Measurements from ENCODE around the gene RAD51B.
"Not testable (repeated sequence)": the region's sequence is repeated elsewhere in the genome, so short reads cannot be mapped to it uniquely, and the experiment has no call there.

Gene RAD51B

DNA sequence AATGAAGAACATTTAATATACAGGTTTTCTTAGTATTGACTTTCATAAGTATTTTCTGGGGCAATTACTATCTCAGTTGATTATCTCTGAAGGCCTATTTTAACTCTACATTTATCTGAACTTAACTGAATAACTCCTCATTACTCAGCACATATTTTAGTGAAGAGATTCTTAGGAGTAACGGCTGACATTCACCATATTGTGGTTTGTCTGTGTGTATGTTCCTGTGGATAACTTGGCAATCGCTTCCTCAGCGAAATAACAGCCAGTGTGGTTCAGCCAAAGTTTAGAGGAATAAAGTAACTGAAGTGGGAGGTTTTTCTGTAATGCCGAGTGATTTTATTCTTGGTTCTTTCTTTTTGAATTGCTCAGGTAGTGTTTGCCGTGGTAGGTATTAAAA, 168.0 kb downstream of the RAD51B start:
- Mint-ChIP-seq H3K4me1 (ENCODE audit: low read depth) (no peaks in the 10 kb centered on the region), H3K27ac (no peak overlapping the region), H3K4me3 (no peak overlapping the region), H3K27me3 (no peaks in the 10 kb centered on the region), H3K9me3 (no peaks in the 10 kb centered on the region), H3K36me3 (ENCODE audit: low read depth) (no peaks in the 10 kb centered on the region)

DNA sequence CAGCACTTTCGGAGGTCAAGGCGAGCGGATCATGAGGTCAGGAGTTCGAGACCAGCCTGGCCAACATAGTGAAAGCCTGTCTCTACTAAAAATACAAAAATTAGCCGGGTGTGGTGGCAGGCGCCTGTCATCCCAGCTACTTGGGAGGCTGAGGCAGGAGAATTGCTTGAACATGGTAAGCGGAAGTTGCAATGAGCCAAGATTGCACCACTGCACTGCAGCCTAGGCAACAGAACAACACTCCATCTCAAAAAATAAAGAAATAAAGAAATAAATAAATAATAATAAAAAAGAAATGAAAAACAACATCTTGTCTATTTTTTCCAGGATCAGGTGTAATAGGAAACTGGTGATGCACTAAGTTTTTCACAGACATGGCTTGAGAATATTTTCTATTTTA, 168.6 kb downstream of the RAD51B start:
- H3K4me3 Mint-ChIP-seq; H3K36me3 Mint-ChIP-seq (ENCODE audit: low read depth); H3K27ac Mint-ChIP-seq; H3K9me3 Mint-ChIP-seq; H3K27me3 Mint-ChIP-seq; H3K4me1 Mint-ChIP-seq (ENCODE audit: low read depth): not testable (repeated sequence)

DNA sequence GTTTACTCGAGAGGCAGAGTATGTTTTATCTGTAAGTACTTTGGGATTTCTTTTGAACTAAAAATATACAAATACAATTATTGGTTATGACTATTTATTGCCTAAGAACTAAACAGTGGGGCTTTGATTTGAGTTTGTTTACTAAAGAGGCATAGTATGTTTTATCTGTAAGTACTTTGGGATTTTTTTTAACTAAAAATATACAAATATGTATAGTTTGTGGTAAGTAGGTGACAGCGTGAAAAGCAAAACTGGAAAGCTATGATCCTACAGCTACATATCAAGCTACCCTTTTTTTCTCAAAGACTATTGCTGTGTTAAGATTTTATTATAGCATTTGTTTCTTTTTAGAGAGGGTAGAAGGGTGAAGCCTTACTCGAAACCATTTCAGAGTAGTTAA, 171.0 kb downstream of the RAD51B start:
- no peaks in the 10 kb centered on the region for H3K9me3 Mint-ChIP-seq
- H3K27me3 Mint-ChIP-seq, result no peaks in the 10 kb centered on the region
- H3K4me3 Mint-ChIP-seq, result no peak overlapping the region

DNA sequence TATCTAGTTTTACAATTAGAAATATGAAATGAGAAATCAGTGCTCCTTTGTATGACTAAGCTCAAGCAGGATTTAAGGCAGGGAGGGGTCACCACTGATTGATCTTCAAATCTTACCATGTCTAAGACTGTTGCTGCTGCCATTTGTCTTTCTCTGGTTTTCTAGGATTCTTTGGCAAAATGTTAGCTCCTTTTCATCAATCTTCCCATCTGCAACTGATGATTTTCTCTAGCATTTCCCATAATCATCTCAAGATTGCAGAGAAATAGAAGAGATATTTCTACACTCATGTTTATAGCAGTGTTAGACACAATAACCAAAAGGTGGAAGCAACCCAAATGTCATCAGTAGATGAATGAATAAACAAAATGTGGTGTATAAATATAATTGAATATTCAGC, 175.0 kb downstream of the RAD51B start:
- no peaks in the 10 kb centered on the region for H3K4me1 Mint-ChIP-seq (ENCODE audit: low read depth)
- no peaks in the 10 kb centered on the region for H3K9me3 Mint-ChIP-seq
- no peaks in the 10 kb centered on the region for H3K27me3 Mint-ChIP-seq
- no peak overlapping the region for H3K4me3 Mint-ChIP-seq
- H3K27ac Mint-ChIP-seq, result no peak overlapping the region
- no peaks in the 10 kb centered on the region for H3K36me3 Mint-ChIP-seq (ENCODE audit: low read depth)

More for the DNA sequence above, 171.0 kb downstream of the RAD51B start:
- H3K4me1 Mint-ChIP-seq (ENCODE audit: low read depth), result no peaks in the 10 kb centered on the region
- H3K27ac Mint-ChIP-seq, result no peak overlapping the region
- no peaks in the 10 kb centered on the region for H3K36me3 Mint-ChIP-seq (ENCODE audit: low read depth)

DNA sequence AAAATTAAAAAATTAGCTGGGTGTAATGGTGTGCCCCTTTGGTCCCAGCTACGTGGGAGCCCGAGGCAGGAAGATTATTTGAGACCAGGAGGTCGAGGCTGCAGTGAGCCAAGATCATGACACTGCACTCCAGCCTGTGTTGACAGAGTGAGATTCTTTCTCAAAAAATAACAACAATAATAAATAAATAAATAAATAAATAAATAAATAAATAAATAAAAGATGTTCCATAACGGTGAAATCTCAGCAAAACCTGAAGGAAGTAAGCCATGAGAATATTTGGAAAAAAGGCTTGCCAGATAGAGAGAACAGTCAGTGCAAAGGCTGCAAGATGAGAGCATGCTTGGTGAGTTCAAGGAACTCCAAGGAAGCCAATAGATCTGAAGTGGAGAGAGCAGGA, 176.7 kb downstream of the RAD51B start:
- H3K9me3 Mint-ChIP-seq, result no peaks in the 10 kb centered on the region
- no peaks in the 10 kb centered on the region for H3K4me1 Mint-ChIP-seq (ENCODE audit: low read depth)
- H3K27ac Mint-ChIP-seq, result no peak overlapping the region
- no peaks in the 10 kb centered on the region for H3K27me3 Mint-ChIP-seq
- H3K4me3 Mint-ChIP-seq, result no peak overlapping the region
- H3K36me3 Mint-ChIP-seq (ENCODE audit: low read depth), result no peaks in the 10 kb centered on the region

DNA sequence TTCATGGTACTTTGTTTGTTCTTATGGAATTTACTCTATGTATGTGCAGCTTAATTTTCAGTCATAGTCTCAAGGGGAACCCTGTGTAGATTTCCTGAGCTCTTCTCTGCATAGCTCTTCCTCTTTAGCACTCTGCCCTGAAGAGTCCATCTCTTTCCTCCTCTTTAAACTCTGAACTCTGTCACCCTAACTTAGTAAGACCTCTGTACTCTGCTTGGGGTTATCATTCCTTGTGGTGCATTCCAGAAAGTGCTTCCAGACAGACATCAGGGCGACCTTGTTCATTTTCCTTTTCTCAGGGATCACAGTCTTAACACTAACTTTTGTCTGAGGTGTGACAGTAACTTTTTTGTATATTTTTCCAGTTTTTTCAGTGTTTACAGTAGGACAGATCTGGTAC, 179.3 kb downstream of the RAD51B start:
- H3K36me3 Mint-ChIP-seq (ENCODE audit: low read depth), result peaks cover 9% of the 10 kb centered on the region
- H3K9me3 Mint-ChIP-seq, result peaks cover 7% of the 10 kb centered on the region
- no peaks in the 10 kb centered on the region for H3K27me3 Mint-ChIP-seq
- H3K27ac Mint-ChIP-seq, result no peak overlapping the region
- no peak overlapping the region for H3K4me3 Mint-ChIP-seq
- no peaks in the 10 kb centered on the region for H3K4me1 Mint-ChIP-seq (ENCODE audit: low read depth)

DNA sequence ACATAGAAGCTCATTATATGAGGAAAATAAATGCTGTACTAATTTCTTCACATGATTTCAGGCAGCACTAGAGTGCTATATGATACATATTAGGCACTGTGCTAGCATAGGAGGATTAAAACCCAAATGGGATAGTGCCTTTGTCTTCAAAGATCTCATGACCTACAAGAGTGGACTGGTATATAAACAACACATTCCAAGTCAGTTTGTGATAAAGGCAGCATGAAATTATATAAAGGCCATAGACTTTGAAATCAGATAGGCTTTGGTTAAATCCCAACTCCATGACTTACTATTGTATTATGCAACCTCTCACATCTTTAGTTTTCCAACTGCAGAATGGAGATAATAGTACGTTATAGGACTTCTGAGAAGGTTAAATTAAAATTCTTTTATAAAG, 179.7 kb downstream of the RAD51B start:
- Mint-ChIP-seq H3K27me3 (no peaks in the 10 kb centered on the region), H3K9me3 (peaks cover 7% of the 10 kb centered on the region), H3K4me1 (ENCODE audit: low read depth) (no peaks in the 10 kb centered on the region), H3K27ac (no peak overlapping the region), H3K4me3 (no peak overlapping the region), H3K36me3 (ENCODE audit: low read depth) (peaks cover 9% of the 10 kb centered on the region)

DNA sequence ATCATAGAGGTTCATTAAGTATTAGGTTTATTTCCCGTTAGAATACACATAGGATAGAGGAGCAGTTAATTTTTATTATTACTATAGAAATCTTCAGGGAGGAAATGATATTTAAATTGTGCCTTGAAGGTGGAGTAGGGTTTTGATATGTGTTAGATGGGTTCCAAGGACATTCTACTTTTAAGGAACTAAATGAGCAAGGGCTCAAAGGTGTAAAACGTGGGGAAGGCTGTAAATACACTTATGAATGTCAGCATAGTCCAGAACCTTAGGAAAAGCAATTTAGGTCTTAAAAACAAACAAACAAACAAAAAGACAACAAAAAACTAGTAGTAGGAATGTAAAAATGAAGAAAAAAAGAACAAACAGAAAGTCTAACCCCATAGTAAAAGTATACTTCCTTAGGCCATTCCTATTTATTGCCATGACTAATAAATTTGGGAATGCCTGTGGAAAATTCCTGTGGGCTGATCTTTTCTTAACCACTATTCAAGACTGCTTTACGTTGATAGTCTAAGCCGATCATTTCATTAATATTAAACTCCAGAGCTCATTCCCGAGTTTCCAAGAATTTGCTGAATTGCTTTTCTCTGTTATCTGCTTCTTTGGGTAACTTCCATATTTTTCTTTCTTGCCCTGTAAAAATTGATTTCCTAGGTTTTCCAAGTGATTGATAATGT, 180.3 kb downstream of the RAD51B start:
- Mint-ChIP-seq H3K27ac (no peak overlapping the region), H3K4me3 (no peak overlapping the region), H3K36me3 (ENCODE audit: low read depth) (peaks cover 9% of the 10 kb centered on the region), H3K9me3 (peaks cover 7% of the 10 kb centered on the region), H3K4me1 (ENCODE audit: low read depth) (no peaks in the 10 kb centered on the region), H3K27me3 (no peaks in the 10 kb centered on the region)

DNA sequence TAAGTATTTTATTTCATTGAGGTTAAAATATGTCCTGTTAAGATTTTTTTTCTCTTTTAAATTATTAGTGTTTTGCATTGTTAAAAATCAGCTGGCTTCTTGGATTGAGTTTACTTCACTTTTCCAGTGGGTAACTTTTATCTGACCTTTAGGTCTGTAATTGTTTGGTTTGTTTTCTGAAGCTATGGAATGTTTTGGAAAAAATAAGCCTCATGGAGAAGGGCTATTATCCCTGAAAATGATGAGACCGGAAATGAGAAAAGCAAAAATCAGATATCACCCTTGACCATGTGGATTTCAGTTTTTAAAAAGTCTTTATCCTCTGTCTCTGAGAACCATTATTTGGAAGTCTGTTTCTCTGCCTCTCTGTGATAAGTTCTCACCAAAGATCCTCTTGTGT, 180.9 kb downstream of the RAD51B start:
- H3K36me3 Mint-ChIP-seq (ENCODE audit: low read depth), result peaks cover 9% of the 10 kb centered on the region
- H3K4me1 Mint-ChIP-seq (ENCODE audit: low read depth), result no peaks in the 10 kb centered on the region
- H3K9me3 Mint-ChIP-seq, result peaks cover 7% of the 10 kb centered on the region
- no peak overlapping the region for H3K4me3 Mint-ChIP-seq
- no peak overlapping the region for H3K27ac Mint-ChIP-seq
- H3K27me3 Mint-ChIP-seq, result no peaks in the 10 kb centered on the region

DNA sequence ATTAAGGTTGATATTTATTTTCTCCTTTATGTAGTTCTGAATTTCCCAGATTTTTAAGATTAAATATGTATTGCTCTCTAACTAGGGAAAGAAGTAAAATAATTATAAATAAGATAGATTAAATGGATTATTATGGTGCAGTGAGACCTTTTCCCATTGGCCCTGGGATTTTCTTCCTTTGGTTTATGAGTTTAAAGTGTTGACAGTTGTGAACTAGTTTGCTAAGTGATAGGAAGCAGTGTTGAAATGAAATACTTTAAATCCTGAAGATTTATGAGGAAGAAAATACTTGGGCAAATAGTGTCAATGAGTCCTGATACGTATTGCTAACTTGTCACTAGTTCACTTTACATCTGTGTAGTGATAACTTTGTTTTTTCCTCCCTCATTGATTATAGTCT, 188.9 kb downstream of the RAD51B start:
- Mint-ChIP-seq H3K4me1 (ENCODE audit: low read depth) (no peaks in the 10 kb centered on the region), H3K9me3 (no peaks in the 10 kb centered on the region), H3K36me3 (ENCODE audit: low read depth) (no peaks in the 10 kb centered on the region), H3K27ac (no peak overlapping the region), H3K27me3 (no peaks in the 10 kb centered on the region), H3K4me3 (no peak overlapping the region)

DNA sequence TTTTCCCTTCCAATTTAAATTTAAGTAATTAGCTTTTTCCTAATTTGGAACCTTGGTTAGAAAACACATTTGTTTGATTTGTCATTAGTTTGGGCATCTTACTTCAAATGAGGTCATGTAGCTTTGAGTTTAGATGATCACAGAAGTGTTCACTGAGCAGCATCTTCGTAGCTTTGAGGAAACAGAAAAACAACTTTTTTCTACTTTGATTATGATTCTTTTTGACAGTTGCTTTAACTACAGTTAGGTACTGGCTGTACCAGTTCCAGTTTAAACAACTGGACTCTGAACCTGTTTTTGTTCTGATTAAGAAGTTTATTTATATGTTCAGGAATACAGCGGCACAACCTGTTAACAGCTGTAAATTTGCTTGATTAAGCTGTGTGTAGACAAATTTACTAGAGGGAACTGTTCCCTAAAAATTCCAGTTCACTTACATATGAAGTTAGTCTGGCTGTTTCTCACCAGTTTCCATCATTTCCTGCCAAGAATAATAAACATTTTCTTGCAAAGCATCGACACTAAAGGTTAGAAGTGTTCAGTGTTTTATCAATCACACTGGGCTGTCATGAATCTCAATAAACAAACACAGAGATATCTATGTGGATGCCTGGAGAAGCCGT, 191.9 kb downstream of the RAD51B start:
- H3K9me3 Mint-ChIP-seq, result no peaks in the 10 kb centered on the region
- no peaks in the 10 kb centered on the region for H3K36me3 Mint-ChIP-seq (ENCODE audit: low read depth)
- H3K4me3 Mint-ChIP-seq, result no peak overlapping the region
- H3K4me1 Mint-ChIP-seq (ENCODE audit: low read depth), result no peaks in the 10 kb centered on the region
- H3K27ac Mint-ChIP-seq, result no peak overlapping the region
- H3K27me3 Mint-ChIP-seq, result no peaks in the 10 kb centered on the region

DNA sequence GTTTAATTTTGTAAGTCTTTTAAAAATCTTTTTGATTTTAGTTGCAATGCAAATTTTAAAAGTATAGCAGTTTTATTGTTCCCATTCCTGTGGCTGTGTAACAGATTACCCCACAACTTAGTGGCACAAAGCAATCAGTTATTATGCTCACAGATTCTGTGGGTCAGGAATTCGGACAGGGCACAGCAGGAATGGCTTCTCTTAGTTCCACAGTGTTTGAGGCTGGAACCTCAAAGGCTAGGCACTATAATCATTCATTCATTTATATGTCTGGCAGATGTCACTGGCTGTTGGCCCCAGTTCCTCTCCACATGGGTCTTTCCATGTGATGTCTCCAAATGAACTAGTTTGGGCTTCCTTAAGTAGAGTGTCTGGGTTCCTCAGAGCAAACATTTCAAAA, 193.3 kb downstream of the RAD51B start:
- H3K27me3 Mint-ChIP-seq, result no peaks in the 10 kb centered on the region
- no peak overlapping the region for H3K4me3 Mint-ChIP-seq
- no peaks in the 10 kb centered on the region for H3K4me1 Mint-ChIP-seq (ENCODE audit: low read depth)
- no peaks in the 10 kb centered on the region for H3K36me3 Mint-ChIP-seq (ENCODE audit: low read depth)
- H3K9me3 Mint-ChIP-seq, result no peaks in the 10 kb centered on the region
- no peak overlapping the region for H3K27ac Mint-ChIP-seq

DNA sequence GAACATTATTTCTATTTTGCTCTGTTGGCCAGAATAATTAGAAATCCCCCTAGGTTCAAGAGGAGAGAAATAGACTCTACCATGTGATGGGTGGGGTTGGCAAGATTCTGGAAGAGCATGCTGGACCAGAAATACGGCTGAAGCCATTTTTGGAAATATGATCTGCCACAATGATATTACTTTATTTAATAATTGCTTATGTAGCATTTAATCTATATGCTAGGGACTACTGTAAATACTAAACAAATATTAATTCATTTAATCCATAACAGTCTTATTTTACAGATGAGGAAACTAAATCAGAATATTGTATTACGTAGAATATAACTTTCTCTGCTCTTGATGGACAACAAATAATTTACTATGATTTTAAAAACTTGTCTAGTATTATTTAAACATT, 193.7 kb downstream of the RAD51B start:
- H3K36me3 Mint-ChIP-seq (ENCODE audit: low read depth), result no peaks in the 10 kb centered on the region
- no peak overlapping the region for H3K4me3 Mint-ChIP-seq
- no peaks in the 10 kb centered on the region for H3K9me3 Mint-ChIP-seq
- H3K27ac Mint-ChIP-seq, result no peak overlapping the region
- no peaks in the 10 kb centered on the region for H3K4me1 Mint-ChIP-seq (ENCODE audit: low read depth)
- no peaks in the 10 kb centered on the region for H3K27me3 Mint-ChIP-seq

DNA sequence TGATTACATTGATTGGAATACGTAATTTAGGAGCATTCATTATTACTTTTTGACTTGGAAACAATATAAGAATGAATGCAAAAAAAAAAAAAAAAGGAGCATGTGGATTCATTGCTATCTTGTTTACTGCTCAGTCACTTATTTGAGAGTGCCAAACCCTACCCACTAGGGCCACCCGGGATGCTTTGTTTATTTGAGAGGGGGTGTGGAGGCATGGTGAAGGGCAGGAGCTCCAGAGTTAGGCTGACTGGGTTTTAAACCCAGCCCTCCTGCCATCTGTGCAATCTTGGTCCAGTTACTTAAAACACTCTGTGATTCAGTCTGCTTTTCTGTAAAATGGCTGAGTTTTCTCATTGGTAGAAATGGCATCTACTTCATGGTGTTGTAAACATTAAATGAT, 195.2 kb downstream of the RAD51B start:
- no peaks in the 10 kb centered on the region for H3K36me3 Mint-ChIP-seq (ENCODE audit: low read depth)
- H3K9me3 Mint-ChIP-seq, result no peaks in the 10 kb centered on the region
- no peaks in the 10 kb centered on the region for H3K27me3 Mint-ChIP-seq
- no peaks in the 10 kb centered on the region for H3K4me1 Mint-ChIP-seq (ENCODE audit: low read depth)
- no peak overlapping the region for H3K4me3 Mint-ChIP-seq
- no peak overlapping the region for H3K27ac Mint-ChIP-seq

DNA sequence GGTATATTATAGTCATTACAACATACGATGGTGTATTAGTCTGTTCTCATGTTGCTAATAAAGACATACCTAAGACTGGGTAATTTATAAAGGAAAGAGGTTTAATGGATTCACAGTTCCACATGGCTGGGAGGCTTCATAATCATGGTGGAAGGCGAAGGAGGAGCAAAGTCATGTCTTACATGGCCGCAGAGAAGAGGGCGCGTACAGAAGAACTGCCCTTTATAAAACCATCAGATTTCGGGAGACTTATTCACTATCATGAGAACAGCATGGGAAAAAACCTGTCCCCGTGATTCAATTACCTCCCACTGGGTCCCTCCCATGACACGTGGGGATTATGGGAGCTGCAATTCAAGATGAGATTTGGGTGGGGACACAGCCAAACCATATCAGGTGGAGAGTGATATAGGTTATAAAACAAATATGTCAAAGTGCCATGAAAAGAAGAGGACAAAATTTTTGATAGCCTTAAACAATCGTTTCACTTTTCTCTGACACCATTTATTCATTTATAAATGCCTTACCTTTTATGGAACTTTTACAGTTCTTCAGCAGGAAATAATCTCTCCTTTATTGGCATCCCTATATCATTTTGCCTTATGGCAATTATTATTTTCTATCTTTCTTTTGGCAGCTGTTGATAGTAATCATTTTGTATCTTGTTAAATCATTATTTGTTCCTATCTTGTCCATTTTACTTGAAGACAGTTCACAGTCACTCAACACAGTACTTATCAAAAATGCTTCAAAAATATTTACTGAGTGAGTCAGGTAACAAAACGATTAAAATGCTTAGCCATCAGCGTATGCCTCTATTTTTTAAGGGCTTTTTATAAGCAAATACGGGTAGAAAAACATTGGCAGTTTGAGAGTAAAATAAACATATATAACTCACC, 196.0 kb downstream of the RAD51B start:
- Mint-ChIP-seq H3K4me1 (ENCODE audit: low read depth) (no peaks in the 10 kb centered on the region), H3K36me3 (ENCODE audit: low read depth) (no peaks in the 10 kb centered on the region), H3K27ac (no peak overlapping the region), H3K27me3 (no peaks in the 10 kb centered on the region), H3K4me3 (no peak overlapping the region), H3K9me3 (no peaks in the 10 kb centered on the region)

All from stimulated activated naive CD8-positive, alpha-beta T cell treated with anti-CD3 and anti-CD28 coated beads, Interleukin-15, Interleukin-2, amounts not matched to agents 100 ng/mL and 50 ng/mL, for 24 hours (primary cell).